ENCODE data around the gene SEPSECS.

- TF ChIP-seq CTCF (conservative IDR thresholded peaks at IDR 0.05; ENCODE audit: low read depth in 2 of 2) (no peak), POLR2AphosphoS5 (IDR thresholded peaks at IDR 0.05; ENCODE audit: low read depth) (no peak), EZH2 (IDR thresholded peaks at IDR 0.05; ENCODE audit: low read depth, unreplicated experiment) (no peak), ZNF462 (CRISPR knock-in tag; IDR thresholded peaks at IDR 0.05) (no peak), EZH2phosphoT487 (IDR thresholded peaks at IDR 0.05; ENCODE audit: unreplicated experiment) (no peak), REST (IDR thresholded peaks at IDR 0.05; ENCODE audit: unreplicated experiment) (no peak), CREB1 (CRISPR knock-in tag; IDR thresholded peaks at IDR 0.05; ENCODE audit: low read depth) (no peak), JUNB (IDR thresholded peaks at IDR 0.05; ENCODE audit: unreplicated experiment) (no peak), NANOG (IDR thresholded peaks at IDR 0.05; ENCODE audit: borderline replicate concordance) (no peak), ZNF331 (CRISPR knock-in tag; IDR thresholded peaks at IDR 0.05; ENCODE audit: low read depth) (no peak), ZNF114 (CRISPR knock-in tag; IDR thresholded peaks at IDR 0.05) (no peak)
Measured at GRCh38 chr4:25158817-25159216, 1.4 kb downstream of the SEPSECS start.
